SK-N-SH treated with all-trans-retinoic acid at 6 μM for 48 hours (cell line): ENCODE data around the gene KIAA1217.
A peak's percentile ranks its signal among the peaks of the same experiment; 100 is the strongest.

Experiments used
- ATAC-seq: fragments of 200-7000 bp; cut with Tn5 transposase; 3 replicates; pipeline ENCODE4 v1.9.1; 2020; ENCODE audit warnings: mild to moderate bottlenecking, moderate library complexity
- ARNTL ChIP-seq: fragments of 450-650 bp; formaldehyde crosslinking; IDR thresholded peaks from 2 replicates; pipeline ENCODE4 v1.5.0; 2020; ENCODE audit warnings: low read depth, mild to moderate bottlenecking, moderate library complexity, borderline replicate concordance
- CSDC2 ChIP-seq: fragments of 250-450 bp; sonication (Bioruptor Pico); IDR thresholded peaks from 2 replicates; pipeline ENCODE4 v1.5.0; 2020; ENCODE audit warnings: mild to moderate bottlenecking, moderate library complexity
- ESRRG ChIP-seq: fragments of 250-450 bp; sonication (Bioruptor Pico); IDR thresholded peaks from 2 replicates; pipeline ENCODE4 v1.6.1; 2021; ENCODE audit warnings: mild to moderate bottlenecking
- GLIS3 ChIP-seq: fragments of 250-450 bp; sonication (Bioruptor Pico); IDR thresholded peaks from 2 replicates; pipeline ENCODE4 v1.5.0; 2020; ENCODE audit warnings: mild to moderate bottlenecking, moderate library complexity
- ISL1 ChIP-seq: fragments of 250-450 bp; sonication (Bioruptor Pico); IDR thresholded peaks from 2 replicates; pipeline ENCODE4 v2.1.2; 2022; ENCODE audit warnings: mild to moderate bottlenecking, moderate library complexity
- OSR1 ChIP-seq: fragments of 250-450 bp; sonication (Bioruptor Pico); IDR thresholded peaks from 2 replicates; pipeline ENCODE4 v1.8.0; 2022; ENCODE audit warnings: moderate library complexity, mild to moderate bottlenecking, inconsistent platforms
- PATZ1 ChIP-seq: fragments of 250-450 bp; sonication (Bioruptor Pico); IDR thresholded peaks from 2 replicates; pipeline ENCODE4 v1.8.0; 2020; ENCODE audit warnings: mild to moderate bottlenecking, moderate library complexity, borderline replicate concordance
- POU6F1 ChIP-seq: fragments of 250-450 bp; sonication (Bioruptor Pico); IDR thresholded peaks from 2 replicates; pipeline ENCODE4 v1.8.0; 2021; ENCODE audit warnings: low read depth, mild to moderate bottlenecking, moderate library complexity, borderline replicate concordance
- PPARA ChIP-seq: fragments of 250-450 bp; sonication (Bioruptor Pico); IDR thresholded peaks from 2 replicates; pipeline ENCODE4 v1.5.0; 2020; ENCODE audit warnings: mild to moderate bottlenecking, borderline replicate concordance
- RARB ChIP-seq: fragments of 250-450 bp; sonication (Bioruptor Pico); IDR thresholded peaks from 2 replicates; pipeline ENCODE4 v1.8.0; 2021; ENCODE audit warnings: mild to moderate bottlenecking, moderate library complexity
- SNAI2 ChIP-seq: fragments of 250-450 bp; sonication (Bioruptor Pico); IDR thresholded peaks from 2 replicates; pipeline ENCODE4 v1.5.0; 2020; ENCODE audit warnings: mild to moderate bottlenecking, moderate library complexity
- TCF4 ChIP-seq: fragments of 250-450 bp; sonication (Bioruptor Pico); IDR thresholded peaks from 2 replicates; pipeline ENCODE4 v1.8.0; 2021; ENCODE audit warnings: mild to moderate bottlenecking, moderate library complexity, borderline replicate concordance
- TSHZ2 ChIP-seq: fragments of 250-450 bp; sonication (Bioruptor Pico); IDR thresholded peaks from 2 replicates; pipeline ENCODE4 v1.5.0; 2020; ENCODE audit warnings: mild to moderate bottlenecking, moderate library complexity
- ZC3H10 ChIP-seq: fragments of 250-450 bp; sonication (Bioruptor Pico); IDR thresholded peaks from 2 replicates; pipeline ENCODE4 v1.5.1; 2021; ENCODE audit warnings: mild to moderate bottlenecking, moderate library complexity
- ZFP3 ChIP-seq: fragments of 250-450 bp; sonication (Bioruptor Pico); IDR thresholded peaks from 2 replicates; pipeline ENCODE4 v1.5.0; 2020; ENCODE audit warnings: mild to moderate bottlenecking, moderate library complexity
- ZFP30 ChIP-seq: fragments of 450-650 bp; formaldehyde crosslinking; IDR thresholded peaks from 2 replicates; pipeline ENCODE4 v1.5.0; 2022; ENCODE audit warnings: mild to moderate bottlenecking, moderate library complexity
- ZNF565 ChIP-seq: fragments of 450-650 bp; formaldehyde crosslinking; conservative IDR thresholded peaks from 2 replicates; pipeline ENCODE4 v1.5.0; 2020; ENCODE audit warnings: low read depth, mild to moderate bottlenecking, moderate library complexity
- ZNF70 ChIP-seq: fragments of 450-650 bp; formaldehyde crosslinking; IDR thresholded peaks from 2 replicates; pipeline ENCODE4 v1.5.0; 2020; ENCODE audit warnings: mild to moderate bottlenecking, moderate library complexity
- ZNF8 ChIP-seq: fragments of 450-650 bp; formaldehyde crosslinking; IDR thresholded peaks from 2 replicates; pipeline ENCODE4 v1.5.0; 2020; ENCODE audit warnings: mild to moderate bottlenecking, moderate library complexity

Gene KIAA1217

GRCh38 chr10:24453404-24453830 lies 244.5 kb downstream of the KIAA1217 start:
- TF ChIP-seq ISL1 (CRISPR knock-in tag) (peak; percentile 68), TCF4 (CRISPR knock-in tag) (peak; percentile 75; the same call in 1 of the 2 replicates), GLIS3 (no peak)
- peak; percentile 78 for ATAC-seq

GRCh38 chr10:24453973-24454372 lies 245.0 kb downstream of the KIAA1217 start:
- TF ChIP-seq ZFP30 (CRISPR knock-in tag) (no peak), ZNF70 (CRISPR knock-in tag) (no peak), OSR1 (CRISPR knock-in tag) (no peak), ISL1 (CRISPR knock-in tag) (no peak)
- no peak for ATAC-seq

- no peak for ATAC-seq
- TF ChIP-seq ZNF70 (CRISPR knock-in tag) (no peak), ZNF565 (no peak), TSHZ2 (no peak), OSR1 (CRISPR knock-in tag) (no peak), SNAI2 (CRISPR knock-in tag) (no peak), ARNTL (CRISPR knock-in tag) (no peak), RARB (CRISPR knock-in tag) (no peak), ZFP3 (CRISPR knock-in tag) (no peak), TCF4 (CRISPR knock-in tag) (no peak), ZFP30 (CRISPR knock-in tag) (no peak), ISL1 (CRISPR knock-in tag) (no peak), PATZ1 (CRISPR knock-in tag) (no peak), ZNF8 (no peak), ZC3H10 (CRISPR knock-in tag) (no peak), CSDC2 (CRISPR knock-in tag) (no peak), POU6F1 (no peak), PPARA (CRISPR knock-in tag) (no peak), GLIS3 (no peak)
- TF ChIP-seq, all 23 proteins: peak for 0
Measured at GRCh38 chr10:24455447-24455846, 246.5 kb downstream of the KIAA1217 start.

GRCh38 chr10:24456322-24456721 lies 247.4 kb downstream of the KIAA1217 start:
- no peak for TF ChIP-seq ZNF70 (CRISPR knock-in tag)
- no peak for TF ChIP-seq ZC3H10 (CRISPR knock-in tag)
- TF ChIP-seq CSDC2 (CRISPR knock-in tag): no peak
- TF ChIP-seq ESRRG: no peak
- TF ChIP-seq PPARA (CRISPR knock-in tag): no peak
- no peak for TF ChIP-seq ZNF565
- TF ChIP-seq RARB (CRISPR knock-in tag): no peak
- TF ChIP-seq TSHZ2: no peak
- peak; percentile 27; the same call in 2 of the 3 replicates for ATAC-seq
